Activated naive CD8-positive, alpha-beta T cell treated with anti-CD3 and anti-CD28 coated beads for 36 hours (primary cell): Measurements from ENCODE around the gene MXRA8. TPM values are rescaled to one million over a fixed set of nuclear protein-coding genes. Genes with fewer than 3 reads are reported as not detected.

Experiments
- DNase-seq: peaks from one replicate; pipeline ENCODE4 v3.0.0; 2021
- H3K27ac Mint-ChIP-seq: one replicate; pipeline ENCODE4 v1.8.0; 2022; ENCODE audit warnings: mild to moderate bottlenecking, moderate library complexity, mixed read lengths
- H3K27me3 Mint-ChIP-seq: one replicate; pipeline ENCODE4 v1.8.0; 2022; ENCODE audit warnings: mild to moderate bottlenecking, mixed read lengths
- H3K36me3 Mint-ChIP-seq: one replicate; pipeline ENCODE4 v1.8.0; 2021; ENCODE audit warnings: mild to moderate bottlenecking, mixed read lengths
- H3K4me1 Mint-ChIP-seq: one replicate; pipeline ENCODE4 v1.8.0; 2021; ENCODE audit warnings: mixed read lengths
- H3K4me3 Mint-ChIP-seq: one replicate; pipeline ENCODE4 v1.8.0; 2022; ENCODE audit warnings: mild to moderate bottlenecking, moderate library complexity, mixed read lengths
- H3K9me3 Mint-ChIP-seq: one replicate; pipeline ENCODE4 v1.8.0; 2022; ENCODE audit warnings: mixed read lengths
- total RNA-seq, 2 experiments: library from RNA; stranded (reverse); gene quantifications; one replicate each; pipeline ENCODE4 v1.2.3, GENCODE V29; 2021

MXRA8 gene
- total RNA-seq, 2 experiments from 2014 or later = 0.50 to 0.97 TPM

- no peak overlapping the region for H3K27ac Mint-ChIP-seq
- no peak overlapping the region for H3K4me3 Mint-ChIP-seq
- DNase-seq = no peak
- peaks cover 14% of the 10 kb centered on the region for H3K4me1 Mint-ChIP-seq
- no peaks in the 10 kb centered on the region for H3K36me3 Mint-ChIP-seq
- H3K9me3 Mint-ChIP-seq = no peaks in the 10 kb centered on the region
- no peaks in the 10 kb centered on the region for H3K27me3 Mint-ChIP-seq
Observed at GRCh38 chr1:1361982-1362423, 3.6 kb upstream of the MXRA8 start.

GRCh38 chr1:1361233-1361981, 3.1 kb upstream of the MXRA8 start:
- no peaks in the 10 kb centered on the region for H3K36me3 Mint-ChIP-seq
- H3K4me1 Mint-ChIP-seq = peaks cover 14% of the 10 kb centered on the region
- H3K27me3 Mint-ChIP-seq = no peaks in the 10 kb centered on the region
- H3K27ac Mint-ChIP-seq = no peak overlapping the region
- DNase-seq = no peak
- H3K4me3 Mint-ChIP-seq = no peak overlapping the region
- H3K9me3 Mint-ChIP-seq = no peaks in the 10 kb centered on the region

GRCh38 chr1:1360506-1361169, 2.3 kb upstream of the MXRA8 start:
- H3K27me3 Mint-ChIP-seq = no peaks in the 10 kb centered on the region
- DNase-seq = no peak
- H3K36me3 Mint-ChIP-seq = no peaks in the 10 kb centered on the region
- no peaks in the 10 kb centered on the region for H3K9me3 Mint-ChIP-seq
- H3K27ac Mint-ChIP-seq = no peak overlapping the region
- peaks cover 14% of the 10 kb centered on the region for H3K4me1 Mint-ChIP-seq
- H3K4me3 Mint-ChIP-seq = no peak overlapping the region

GRCh38 chr1:1359664-1360468, 1.5 kb upstream of the MXRA8 start:
- no peaks in the 10 kb centered on the region for H3K36me3 Mint-ChIP-seq
- H3K27ac Mint-ChIP-seq = no peak overlapping the region
- no peaks in the 10 kb centered on the region for H3K27me3 Mint-ChIP-seq
- H3K4me3 Mint-ChIP-seq = no peak overlapping the region
- no peaks in the 10 kb centered on the region for H3K9me3 Mint-ChIP-seq
- no peak for DNase-seq
- H3K4me1 Mint-ChIP-seq = peaks cover 14% of the 10 kb centered on the region

GRCh38 chr1:1359308-1359663, 931 bp upstream of the MXRA8 start:
- H3K9me3 Mint-ChIP-seq = no peaks in the 10 kb centered on the region
- H3K36me3 Mint-ChIP-seq = no peaks in the 10 kb centered on the region
- H3K27ac Mint-ChIP-seq = peak overlapping the region; percentile 58
- peaks cover 14% of the 10 kb centered on the region for H3K4me1 Mint-ChIP-seq
- no peak for DNase-seq
- H3K4me3 Mint-ChIP-seq = no peak overlapping the region
- H3K27me3 Mint-ChIP-seq = peaks cover 2% of the 10 kb centered on the region

- DNase-seq = no peak
- H3K4me1 Mint-ChIP-seq = peaks cover 14% of the 10 kb centered on the region
- no peak overlapping the region for H3K27ac Mint-ChIP-seq
- H3K27me3 Mint-ChIP-seq = peaks cover 13% of the 10 kb centered on the region
- no peaks in the 10 kb centered on the region for H3K36me3 Mint-ChIP-seq
- H3K9me3 Mint-ChIP-seq = no peaks in the 10 kb centered on the region
- H3K4me3 Mint-ChIP-seq = no peak overlapping the region
Observed at GRCh38 chr1:1357871-1358432, 403 bp downstream of the MXRA8 start.

GRCh38 chr1:1356796-1357401, 1.5 kb downstream of the MXRA8 start:
- Mint-ChIP-seq H3K4me3 (no peak overlapping the region), H3K4me1 (peaks cover 14% of the 10 kb centered on the region), H3K36me3 (no peaks in the 10 kb centered on the region)

GRCh38 chr1:1356166-1356795, 2.1 kb downstream of the MXRA8 start:
- peaks cover 19% of the 10 kb centered on the region for H3K27me3 Mint-ChIP-seq
- H3K36me3 Mint-ChIP-seq = no peaks in the 10 kb centered on the region
- H3K4me3 Mint-ChIP-seq = no peak overlapping the region
- no peaks in the 10 kb centered on the region for H3K9me3 Mint-ChIP-seq
- no peak overlapping the region for H3K27ac Mint-ChIP-seq
- peaks cover 14% of the 10 kb centered on the region for H3K4me1 Mint-ChIP-seq
- no peak for DNase-seq

More at GRCh38 chr1:1356796-1357401, 1.5 kb downstream of the MXRA8 start:
- DNase-seq = no peak
- Mint-ChIP-seq H3K9me3 (no peaks in the 10 kb centered on the region), H3K27ac (no peak overlapping the region), H3K27me3 (peaks cover 19% of the 10 kb centered on the region)

GRCh38 chr1:1355416-1355815, 2.9 kb downstream of the MXRA8 start:
- peak; percentile 39 for DNase-seq
- H3K36me3 Mint-ChIP-seq = no peaks in the 10 kb centered on the region
- H3K27ac Mint-ChIP-seq = no peak overlapping the region
- H3K4me1 Mint-ChIP-seq = peaks cover 14% of the 10 kb centered on the region
- H3K27me3 Mint-ChIP-seq = peaks cover 19% of the 10 kb centered on the region
- H3K4me3 Mint-ChIP-seq = no peak overlapping the region
- H3K9me3 Mint-ChIP-seq = no peaks in the 10 kb centered on the region

GRCh38 chr1:1354271-1355247, 3.8 kb downstream of the MXRA8 start:
- Mint-ChIP-seq H3K4me1 (peaks cover 12% of the 10 kb centered on the region), H3K9me3 (no peaks in the 10 kb centered on the region), H3K27ac (no peak overlapping the region), H3K36me3 (no peaks in the 10 kb centered on the region), H3K4me3 (peak overlapping the region; percentile 29), H3K27me3 (peaks cover 19% of the 10 kb centered on the region)
- no peak for DNase-seq

- Mint-ChIP-seq H3K9me3 (no peaks in the 10 kb centered on the region), H3K4me3 (no peak overlapping the region), H3K27me3 (peaks cover 19% of the 10 kb centered on the region), H3K36me3 (no peaks in the 10 kb centered on the region), H3K27ac (no peak overlapping the region), H3K4me1 (peaks cover 5% of the 10 kb centered on the region)
- no peak for DNase-seq
Observed at GRCh38 chr1:1353389-1354151, 4.8 kb downstream of the MXRA8 start.

- H3K27me3 Mint-ChIP-seq = peaks cover 19% of the 10 kb centered on the region
- no peaks in the 10 kb centered on the region for H3K36me3 Mint-ChIP-seq
- no peak for DNase-seq
- peaks cover 2% of the 10 kb centered on the region for H3K4me1 Mint-ChIP-seq
- no peak overlapping the region for H3K4me3 Mint-ChIP-seq
- H3K27ac Mint-ChIP-seq = no peak overlapping the region
- H3K9me3 Mint-ChIP-seq = no peaks in the 10 kb centered on the region
Observed at GRCh38 chr1:1352786-1353388, 5.5 kb downstream of the MXRA8 start.
